WI38 (cell line): ENCODE measurements around the gene ELAVL2.

Source experiments
- H3K4me3 ChIP-seq: 2 replicates; pipeline ENCODE4 v1.5.1; 2011; ENCODE audit warnings: low read depth, mild to moderate bottlenecking, control low read depth, low read length
- TF ChIP-seq, protein P1 (sequence below): IDR thresholded peaks from 2 replicates; pipeline ENCODE4 v1.5.1; 2012; ENCODE audit warnings: low read depth, mild to moderate bottlenecking, control low read depth, low read length

ELAVL2 gene

DNA sequence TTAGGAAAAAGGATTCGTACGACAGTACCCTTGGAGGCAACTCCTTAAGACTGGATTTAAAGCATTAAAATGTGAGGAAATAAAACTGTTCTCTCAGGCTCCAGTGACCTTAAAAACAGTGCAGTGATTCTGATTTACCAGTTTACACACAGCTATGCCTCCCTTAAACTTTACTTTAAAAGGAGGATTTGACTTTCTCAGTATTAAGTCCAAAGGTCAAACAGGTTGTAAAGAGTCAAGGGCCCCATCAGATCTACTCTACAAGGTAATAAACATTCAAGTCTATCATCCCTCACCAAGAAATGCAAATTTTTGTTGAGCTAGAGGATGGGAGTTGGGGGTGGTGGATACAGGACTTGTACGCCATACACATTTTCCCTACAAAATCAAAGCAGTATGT, 75.2 kb downstream of the ELAVL2 start:
- no peak overlapping the region for H3K4me3 ChIP-seq
- TF ChIP-seq, protein P1, sequence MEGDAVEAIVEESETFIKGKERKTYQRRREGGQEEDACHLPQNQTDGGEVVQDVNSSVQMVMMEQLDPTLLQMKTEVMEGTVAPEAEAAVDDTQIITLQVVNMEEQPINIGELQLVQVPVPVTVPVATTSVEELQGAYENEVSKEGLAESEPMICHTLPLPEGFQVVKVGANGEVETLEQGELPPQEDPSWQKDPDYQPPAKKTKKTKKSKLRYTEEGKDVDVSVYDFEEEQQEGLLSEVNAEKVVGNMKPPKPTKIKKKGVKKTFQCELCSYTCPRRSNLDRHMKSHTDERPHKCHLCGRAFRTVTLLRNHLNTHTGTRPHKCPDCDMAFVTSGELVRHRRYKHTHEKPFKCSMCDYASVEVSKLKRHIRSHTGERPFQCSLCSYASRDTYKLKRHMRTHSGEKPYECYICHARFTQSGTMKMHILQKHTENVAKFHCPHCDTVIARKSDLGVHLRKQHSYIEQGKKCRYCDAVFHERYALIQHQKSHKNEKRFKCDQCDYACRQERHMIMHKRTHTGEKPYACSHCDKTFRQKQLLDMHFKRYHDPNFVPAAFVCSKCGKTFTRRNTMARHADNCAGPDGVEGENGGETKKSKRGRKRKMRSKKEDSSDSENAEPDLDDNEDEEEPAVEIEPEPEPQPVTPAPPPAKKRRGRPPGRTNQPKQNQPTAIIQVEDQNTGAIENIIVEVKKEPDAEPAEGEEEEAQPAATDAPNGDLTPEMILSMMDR = no peak

DNA sequence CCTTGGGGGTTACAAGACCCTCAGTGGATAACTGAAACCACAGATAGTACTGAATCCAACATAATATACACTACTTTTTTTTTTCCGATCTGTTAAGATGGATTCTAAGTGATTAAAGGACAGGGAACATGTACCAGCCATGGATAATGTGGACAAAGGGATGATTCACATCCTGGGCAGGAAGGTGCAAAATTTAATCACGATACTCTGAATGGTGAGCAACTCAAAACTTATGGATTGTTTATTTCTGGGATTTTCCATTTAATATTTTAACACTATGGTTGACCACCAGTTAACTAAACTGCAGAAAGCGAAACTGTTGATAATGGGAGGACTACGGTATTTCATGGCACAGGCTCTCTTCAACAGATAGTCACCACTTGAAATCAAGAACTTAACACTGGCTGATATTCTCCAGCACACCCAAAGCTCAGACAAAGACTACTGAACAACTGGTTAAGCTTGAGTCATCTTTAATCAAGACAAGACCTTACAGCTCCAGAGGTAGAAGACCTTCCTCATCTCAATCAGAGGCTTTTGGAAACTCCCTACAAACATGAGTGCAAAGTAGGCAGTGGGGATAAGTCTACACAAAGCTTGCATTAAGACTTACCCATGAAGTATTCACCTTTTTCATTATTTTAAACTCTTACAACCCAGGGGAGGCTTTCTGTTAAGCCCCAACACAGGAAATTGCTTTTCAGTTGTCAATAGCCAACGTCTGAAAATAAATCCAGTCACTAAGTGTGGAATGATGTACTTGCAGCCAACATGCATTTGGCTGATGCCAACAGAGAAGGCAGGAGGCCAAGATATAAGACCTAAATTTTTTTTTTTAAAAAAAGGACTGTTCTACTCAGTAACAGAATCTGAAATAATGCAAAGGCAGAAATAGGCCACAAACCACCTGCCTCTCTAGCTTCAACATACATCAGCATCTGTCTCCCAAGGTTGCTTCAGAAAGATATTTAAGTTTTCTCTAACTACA, 78.7 kb downstream of the ELAVL2 start:
- no peak overlapping the region for H3K4me3 ChIP-seq
- TF ChIP-seq, protein P1 = no peak

DNA sequence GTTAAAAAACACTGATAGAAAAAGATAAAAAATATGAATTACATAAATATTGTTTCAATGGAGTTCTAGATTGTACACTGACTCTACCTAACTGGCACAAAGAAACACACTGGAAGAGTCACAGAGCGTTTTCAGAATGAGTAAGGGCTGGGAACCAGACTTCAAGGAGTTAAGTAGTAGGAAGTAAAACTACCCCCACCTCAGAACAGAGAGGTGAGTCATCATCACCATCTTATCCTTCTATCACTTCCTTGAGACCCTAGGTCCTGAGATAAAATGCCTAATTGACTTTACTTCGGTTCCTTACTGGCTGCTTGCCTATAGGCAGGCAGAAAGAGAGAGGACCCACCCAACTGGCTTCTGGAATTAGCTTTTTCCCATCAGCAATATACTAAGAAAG, 79.7 kb downstream of the ELAVL2 start:
- no peak overlapping the region for H3K4me3 ChIP-seq
- TF ChIP-seq, protein P1 = no peak

DNA sequence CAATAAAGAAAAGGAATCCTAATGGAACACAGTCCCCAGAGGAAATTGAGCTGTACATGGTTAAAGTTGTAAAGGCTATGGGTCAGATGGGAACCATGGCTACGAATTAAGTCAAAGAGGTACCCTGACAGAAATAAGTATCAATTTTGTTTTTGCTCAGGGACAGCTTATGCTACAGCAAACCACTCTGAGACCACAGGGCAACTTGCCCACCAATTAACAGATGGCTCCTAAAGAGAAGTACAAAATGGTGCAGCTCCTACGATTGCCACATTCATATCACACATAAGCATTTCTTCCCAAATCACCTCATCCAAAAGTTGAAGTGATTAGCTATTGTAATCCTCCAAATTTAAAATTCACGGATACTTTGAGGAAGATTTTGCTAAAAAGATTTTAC, 83.0 kb downstream of the ELAVL2 start:
- TF ChIP-seq, protein P1 = no peak
- no peak overlapping the region for H3K4me3 ChIP-seq

DNA sequence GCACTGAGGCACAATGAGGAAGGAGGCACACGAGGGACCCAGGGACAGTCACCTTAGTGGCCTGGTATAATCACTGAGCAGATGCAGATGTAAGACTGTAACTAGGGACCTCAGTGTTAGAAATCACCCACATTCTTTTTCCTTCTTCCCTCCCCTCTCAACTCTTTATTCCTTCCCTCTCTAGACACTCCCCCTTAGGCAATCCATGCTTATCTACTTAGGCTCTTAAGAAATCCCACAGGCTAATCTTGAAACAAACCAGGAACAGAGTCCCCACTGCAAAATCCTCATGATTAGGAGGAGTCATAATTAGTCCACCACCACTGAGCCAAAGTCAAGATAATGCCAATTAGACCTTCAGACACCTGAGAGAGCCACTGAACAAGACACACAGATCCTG, 84.7 kb downstream of the ELAVL2 start:
- H3K4me3 ChIP-seq = no peak overlapping the region
- TF ChIP-seq, protein P1 = no peak

DNA sequence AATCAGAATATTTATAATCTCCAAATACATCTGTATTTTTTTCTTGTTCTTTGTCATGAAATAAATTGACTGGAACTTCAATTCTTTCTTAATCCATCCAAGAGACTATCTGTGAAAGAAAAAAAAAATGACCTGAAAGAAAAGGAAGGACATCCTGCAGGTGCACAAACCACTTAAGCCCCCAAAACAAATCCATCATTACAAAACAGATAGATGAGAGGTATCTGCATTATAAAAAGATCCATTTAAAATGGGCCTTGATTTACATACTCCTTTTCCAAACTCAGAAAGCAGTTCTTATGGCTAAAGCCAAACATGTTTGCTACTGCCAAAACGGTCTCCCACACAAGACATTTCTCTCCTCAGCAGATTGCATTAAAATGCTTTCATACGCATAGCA, 85.5 kb downstream of the ELAVL2 start:
- no peak overlapping the region for H3K4me3 ChIP-seq

DNA sequence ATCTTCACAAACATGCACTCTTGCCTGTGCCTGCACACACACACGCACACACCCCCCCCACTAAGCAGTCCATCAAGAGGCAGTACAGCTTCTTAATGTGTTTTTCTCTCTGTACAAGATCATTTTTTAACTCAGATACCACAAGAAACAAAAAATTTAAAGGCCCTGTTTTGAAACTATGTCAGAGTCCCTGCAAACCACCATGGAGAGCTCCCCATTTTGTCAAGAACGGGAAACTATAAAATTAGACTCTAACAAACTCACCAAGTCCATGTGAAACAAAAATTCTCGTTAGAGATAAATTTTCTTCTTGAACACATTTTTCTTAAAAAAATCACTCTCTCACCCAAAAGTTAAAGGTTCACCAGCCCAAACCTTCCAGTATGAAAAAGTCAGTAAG, 86.3 kb downstream of the ELAVL2 start:
- no peak overlapping the region for H3K4me3 ChIP-seq
- TF ChIP-seq, protein P1 = no peak

More for the DNA sequence above, 85.5 kb downstream of the ELAVL2 start:
- TF ChIP-seq, protein P1 = no peak
